ENCODE measurements around the gene TMEM273.

TMEM273 gene

DNA sequence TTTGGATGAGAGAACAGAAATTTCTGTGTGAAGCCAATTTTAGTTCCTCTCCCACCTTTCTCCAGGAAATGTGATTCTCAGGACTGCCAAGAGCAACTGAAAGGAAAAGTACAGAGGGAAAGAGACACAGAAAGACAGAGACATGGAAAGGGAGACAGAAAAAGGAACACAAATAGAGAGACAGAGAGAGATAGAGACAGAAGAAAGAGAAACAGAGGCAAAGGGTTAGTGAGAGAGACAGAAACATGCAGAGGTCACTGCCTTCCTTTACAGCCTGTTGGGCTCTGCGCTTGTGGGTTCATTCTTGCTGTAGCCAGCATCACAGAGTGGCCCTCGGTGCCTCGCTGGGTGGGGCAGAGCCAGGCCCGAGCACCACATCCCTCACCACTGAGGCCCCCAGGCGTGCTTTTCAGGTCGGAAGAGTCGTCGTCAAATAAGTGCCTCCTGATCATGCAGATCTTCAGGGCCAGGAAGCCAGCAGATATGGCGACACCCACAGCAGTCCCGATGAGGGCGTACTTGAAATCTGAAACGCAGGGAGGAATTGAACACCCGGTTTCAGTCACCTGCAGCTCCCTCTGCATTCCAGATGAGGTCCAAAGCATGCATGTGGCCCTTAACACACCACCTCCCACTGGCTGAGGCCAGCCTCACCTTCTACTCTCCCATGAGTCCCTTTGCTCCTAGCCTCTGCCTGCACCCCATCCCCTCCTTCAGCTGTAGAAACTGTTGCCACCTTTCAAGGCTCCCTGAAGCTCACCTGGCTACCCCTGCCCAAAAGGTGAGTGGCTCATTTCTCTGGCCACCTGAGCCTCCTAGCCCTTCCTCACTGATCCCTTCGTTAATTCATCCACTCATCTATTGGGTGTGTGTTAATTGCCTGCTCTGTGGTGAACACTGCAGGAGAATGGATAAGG is 21.4 kb downstream of the TMEM273 start:
- H3K9me3 Mint-ChIP-seq = no peaks in the 10 kb centered on the region
- H3K36me3 Mint-ChIP-seq (ENCODE audit: low read depth) = no peaks in the 10 kb centered on the region
- no peak overlapping the region for H3K27ac Mint-ChIP-seq

DNA sequence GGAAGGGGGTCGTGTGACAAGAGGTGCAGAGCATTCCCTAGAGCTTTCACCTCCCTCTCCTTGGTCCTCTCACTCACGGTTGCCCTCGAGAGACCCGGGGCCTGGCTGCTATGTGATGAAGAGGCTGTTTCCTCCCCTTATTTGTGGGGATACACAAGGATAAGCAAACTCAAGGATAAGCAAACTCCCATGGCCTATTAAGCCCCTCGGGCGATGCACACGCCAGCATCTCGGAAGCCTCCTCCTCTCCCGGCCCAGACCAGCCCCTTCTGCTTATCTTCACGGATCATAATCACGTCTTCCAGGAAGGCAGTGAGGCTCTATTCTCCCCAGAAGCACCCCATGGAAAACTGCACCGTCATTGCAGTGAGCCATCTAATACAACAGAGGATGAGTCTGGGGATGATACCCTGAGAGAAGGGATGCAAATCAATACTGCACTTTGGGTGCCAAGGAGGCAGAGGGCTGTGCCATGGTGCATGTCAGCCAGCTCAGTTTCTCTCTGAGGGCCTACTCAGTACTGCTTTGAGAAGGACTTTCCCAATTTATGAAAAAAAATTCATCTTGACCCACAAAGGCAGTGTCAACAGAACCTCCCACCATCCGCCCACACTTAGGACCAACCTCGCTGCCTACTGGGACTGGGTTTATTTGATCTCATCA is 22.2 kb downstream of the TMEM273 start:
- DNase-seq = no peak
- Mint-ChIP-seq H3K4me1 (peaks cover 35% of the 10 kb centered on the region), H3K27ac (no peak overlapping the region), H3K4me3 (no peak overlapping the region), H3K27me3 (ENCODE audit: low read depth, poor library complexity) (peaks cover 29% of the 10 kb centered on the region), H3K9me3 (no peaks in the 10 kb centered on the region), H3K36me3 (ENCODE audit: low read depth) (no peaks in the 10 kb centered on the region)
- TF ChIP-seq, protein P1, sequence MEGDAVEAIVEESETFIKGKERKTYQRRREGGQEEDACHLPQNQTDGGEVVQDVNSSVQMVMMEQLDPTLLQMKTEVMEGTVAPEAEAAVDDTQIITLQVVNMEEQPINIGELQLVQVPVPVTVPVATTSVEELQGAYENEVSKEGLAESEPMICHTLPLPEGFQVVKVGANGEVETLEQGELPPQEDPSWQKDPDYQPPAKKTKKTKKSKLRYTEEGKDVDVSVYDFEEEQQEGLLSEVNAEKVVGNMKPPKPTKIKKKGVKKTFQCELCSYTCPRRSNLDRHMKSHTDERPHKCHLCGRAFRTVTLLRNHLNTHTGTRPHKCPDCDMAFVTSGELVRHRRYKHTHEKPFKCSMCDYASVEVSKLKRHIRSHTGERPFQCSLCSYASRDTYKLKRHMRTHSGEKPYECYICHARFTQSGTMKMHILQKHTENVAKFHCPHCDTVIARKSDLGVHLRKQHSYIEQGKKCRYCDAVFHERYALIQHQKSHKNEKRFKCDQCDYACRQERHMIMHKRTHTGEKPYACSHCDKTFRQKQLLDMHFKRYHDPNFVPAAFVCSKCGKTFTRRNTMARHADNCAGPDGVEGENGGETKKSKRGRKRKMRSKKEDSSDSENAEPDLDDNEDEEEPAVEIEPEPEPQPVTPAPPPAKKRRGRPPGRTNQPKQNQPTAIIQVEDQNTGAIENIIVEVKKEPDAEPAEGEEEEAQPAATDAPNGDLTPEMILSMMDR (IDR thresholded peaks at IDR 0.05) = no peak

More for the DNA sequence above, 21.4 kb downstream of the TMEM273 start:
- no peak for DNase-seq
- Mint-ChIP-seq H3K4me3 (no peak overlapping the region), H3K4me1 (peaks cover 35% of the 10 kb centered on the region), H3K27me3 (ENCODE audit: low read depth, poor library complexity) (peaks cover 25% of the 10 kb centered on the region)
- TF ChIP-seq, protein P1 (IDR thresholded peaks at IDR 0.05) = no peak

DNA sequence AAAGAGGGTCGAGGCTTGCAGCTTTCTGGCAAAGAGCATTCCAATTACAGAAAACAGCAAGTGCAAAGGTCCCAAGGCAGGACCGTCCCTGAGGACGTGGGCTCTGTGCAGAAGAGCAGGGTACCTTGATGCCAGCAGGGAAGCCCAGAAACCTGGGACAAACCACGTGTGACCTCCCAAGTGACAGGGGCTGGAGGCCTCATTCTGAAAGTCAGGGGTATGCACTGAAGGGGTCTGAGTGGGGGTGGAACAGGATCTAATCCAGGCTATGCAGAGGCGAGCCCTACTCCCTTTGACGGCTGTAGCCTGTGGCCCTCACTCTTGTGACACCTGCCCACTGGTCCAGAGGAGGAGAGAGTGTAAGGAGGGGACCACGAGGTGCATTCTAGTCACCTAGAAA is 22.9 kb downstream of the TMEM273 start:
- H3K4me3 Mint-ChIP-seq = no peak overlapping the region
- no peak overlapping the region for H3K27ac Mint-ChIP-seq
- H3K27me3 Mint-ChIP-seq (ENCODE audit: low read depth, poor library complexity) = peaks cover 32% of the 10 kb centered on the region
- H3K4me1 Mint-ChIP-seq = peaks cover 35% of the 10 kb centered on the region
- TF ChIP-seq, protein P1 (IDR thresholded peaks at IDR 0.05) = no peak
- H3K36me3 Mint-ChIP-seq (ENCODE audit: low read depth) = no peaks in the 10 kb centered on the region
- no peak for DNase-seq
- no peaks in the 10 kb centered on the region for H3K9me3 Mint-ChIP-seq

DNA sequence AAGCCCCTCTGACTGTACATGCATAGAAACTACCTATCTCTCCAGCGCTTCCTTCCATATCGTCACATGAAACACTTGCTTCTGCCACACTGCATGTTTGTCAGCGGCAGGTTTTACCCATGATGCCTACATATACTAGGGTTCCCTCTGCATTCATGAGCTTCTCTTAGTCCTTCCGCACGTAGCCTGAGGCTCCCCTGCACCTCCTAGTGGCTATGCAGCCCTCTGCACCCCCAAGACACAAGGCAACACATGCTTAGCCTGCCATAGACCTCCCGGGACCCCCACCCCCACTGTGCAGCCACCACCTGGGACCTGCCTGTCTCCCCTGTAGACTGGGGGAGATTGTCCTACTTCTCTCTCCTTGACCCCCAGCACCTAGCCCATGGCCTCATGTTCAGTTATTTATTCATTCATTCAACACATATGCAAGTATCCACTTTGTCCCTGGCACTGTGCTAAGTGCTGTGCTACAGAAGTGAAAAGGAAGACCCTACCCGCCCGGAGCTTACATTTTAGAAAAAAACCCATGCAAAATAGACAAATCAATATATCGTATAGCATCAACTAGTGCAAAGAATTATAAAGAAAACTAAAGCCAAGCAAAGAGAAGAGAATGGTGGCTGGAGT is 23.5 kb downstream of the TMEM273 start:
- TF ChIP-seq, protein P1 (IDR thresholded peaks at IDR 0.05) = peak; percentile 69
- H3K36me3 Mint-ChIP-seq (ENCODE audit: low read depth) = no peaks in the 10 kb centered on the region
- H3K4me1 Mint-ChIP-seq = peaks cover 35% of the 10 kb centered on the region
- H3K4me3 Mint-ChIP-seq = no peak overlapping the region
- peaks cover 35% of the 10 kb centered on the region for H3K27me3 Mint-ChIP-seq (ENCODE audit: low read depth, poor library complexity)
- H3K9me3 Mint-ChIP-seq = no peaks in the 10 kb centered on the region
- no peak overlapping the region for H3K27ac Mint-ChIP-seq
- peak; percentile 60 for DNase-seq

DNA sequence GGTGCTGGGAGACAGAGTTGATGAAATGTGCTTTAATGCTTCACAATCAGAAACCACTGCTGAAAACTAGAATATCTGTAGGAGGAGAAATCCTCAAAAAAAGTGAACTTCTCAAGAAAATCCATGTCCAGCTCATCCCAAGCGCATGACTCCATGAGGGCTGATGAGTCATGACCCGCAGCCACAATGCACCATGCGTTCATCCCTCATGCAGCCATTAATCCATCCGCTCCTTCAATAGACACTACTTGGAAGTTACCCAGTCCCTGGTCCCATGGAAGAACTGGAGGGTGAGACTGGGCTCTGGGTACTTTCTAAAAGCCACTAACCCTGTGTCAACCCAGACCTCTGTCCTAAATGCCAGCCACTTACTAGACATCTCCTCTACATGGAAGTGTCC is 24.4 kb downstream of the TMEM273 start:
- H3K4me3 Mint-ChIP-seq = no peak overlapping the region
- no peak overlapping the region for H3K27ac Mint-ChIP-seq
- DNase-seq = no peak
- H3K9me3 Mint-ChIP-seq = no peaks in the 10 kb centered on the region
- peaks cover 34% of the 10 kb centered on the region for H3K27me3 Mint-ChIP-seq (ENCODE audit: low read depth, poor library complexity)
- TF ChIP-seq, protein P1 (IDR thresholded peaks at IDR 0.05) = no peak
- no peaks in the 10 kb centered on the region for H3K36me3 Mint-ChIP-seq (ENCODE audit: low read depth)
- peaks cover 35% of the 10 kb centered on the region for H3K4me1 Mint-ChIP-seq

Measured in nephron progenitor cell (in vitro differentiated cells).